Keratinocyte (primary cell): Measurements from ENCODE around the gene PRKCA.

Experiments used
- CTCF ChIP-seq, 3 experiments: IDR thresholded peaks in 1 of 3; conservative IDR thresholded peaks in 1 of 3; optimal IDR thresholded peaks in 1 of 3; 2 replicates in 2 of 3; 3 replicates in 1 of 3; pipeline versions ENCODE3 to v1.5.1; 2011; ENCODE audit warnings: low read length in 3 of 3, mild to moderate bottlenecking in 3 of 3, moderate library complexity in 2 of 3, control low read depth in 1 of 3, inconsistent platforms in 1 of 3; ENCODE audit not compliant: insufficient read depth in 2 of 3; ENCODE audit errors: extremely low read depth in 1 of 3
- EZH2 ChIP-seq: IDR thresholded peaks from one replicate; pipeline ENCODE4 v1.6.1; 2012; ENCODE audit warnings: inconsistent platforms, mild to moderate bottlenecking, low read length, moderate library complexity

- TF ChIP-seq CTCF (optimal IDR thresholded peaks at IDR 0.05 in 1 of 3, IDR thresholded peaks at IDR 0.05 in 1 of 3, conservative IDR thresholded peaks at IDR 0.05 in 1 of 3; ENCODE audit: extremely low read depth in 1 of 3, insufficient read depth in 2 of 3, low read length in 3 of 3) (no peak), EZH2 (no peak)
Measured at GRCh38 chr17:66447159-66447558, 144.7 kb downstream of the PRKCA start.
